Pons (tissue), 1 donor: Measurements from ENCODE around the gene D2HGDH.

ENCODE experiments used
- DNase-seq: peaks from one replicate; pipeline ENCODE4 v3.0.0-alpha.2; 2016; ENCODE audit warnings: low spot score

Gene D2HGDH

DNA sequence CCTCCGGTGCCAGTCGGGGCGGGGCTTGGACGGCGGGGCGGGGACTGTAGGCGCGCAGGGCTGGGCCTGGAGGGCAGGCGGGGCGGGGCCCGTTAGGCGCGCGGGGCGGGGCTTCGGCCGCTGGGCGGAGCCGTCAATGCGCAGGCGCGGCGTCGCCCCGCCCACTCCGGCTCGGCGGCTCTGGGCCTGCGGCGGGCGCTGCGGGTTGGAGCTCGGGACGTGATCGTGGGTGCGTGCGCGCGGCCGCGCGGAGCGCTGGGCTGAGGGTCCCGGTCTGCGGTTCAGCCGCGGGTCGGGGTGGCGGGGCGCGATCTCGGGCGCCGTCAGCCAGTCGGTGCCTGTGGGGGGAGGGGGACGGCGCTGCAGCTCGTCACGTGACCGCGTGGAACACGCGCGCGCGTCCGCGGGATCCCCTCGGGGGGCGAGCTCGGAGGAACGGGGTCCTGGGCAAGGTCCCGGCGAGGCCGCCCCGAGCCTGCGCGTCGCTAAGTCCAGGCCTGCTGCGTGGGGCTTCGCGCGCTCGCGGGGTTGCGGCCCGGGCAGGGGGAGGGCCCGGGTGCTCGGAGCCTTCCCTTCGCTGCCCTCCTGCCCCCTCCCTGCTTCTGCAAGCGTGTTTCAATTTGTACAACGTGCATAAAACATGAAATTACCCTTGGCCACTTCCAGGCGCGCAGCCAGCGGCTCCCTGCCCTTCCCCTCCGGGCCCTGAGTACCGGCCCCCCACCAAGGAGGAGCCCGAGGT is at the start of gene D2HGDH:
Gene D2HGDH (plus strand): TSS at position 164 of the 742 bp plus-strand sequence. CDS start 595 bp downstream, outside the sequence.
- DNase-seq = peak; percentile 76

GRCh38 chr2:241686324-241686649 is 48.1 kb upstream of the D2HGDH start:
- DNase-seq = no peak

GRCh38 chr2:241686650-241687425 is 47.6 kb upstream of the D2HGDH start, which contains the start of gene DTYMK:
DTYMK (minus strand) TSS chr2:241686815; CDS start chr2:241686783, 32 bp downstream.
- peak; percentile 96 for DNase-seq

GRCh38 chr2:241689306-241689705 is 45.1 kb upstream of the D2HGDH start:
- no peak for DNase-seq

- DNase-seq = no peak
These were observed 44.2 kb upstream of the D2HGDH start for GRCh38 chr2:241690202-241690717.

- no peak for DNase-seq
These were observed 42.0 kb upstream of the D2HGDH start for GRCh38 chr2:241692448-241692847.

- DNase-seq = no peak
These were observed 38.8 kb upstream of the D2HGDH start for GRCh38 chr2:241695651-241696050.

DNA sequence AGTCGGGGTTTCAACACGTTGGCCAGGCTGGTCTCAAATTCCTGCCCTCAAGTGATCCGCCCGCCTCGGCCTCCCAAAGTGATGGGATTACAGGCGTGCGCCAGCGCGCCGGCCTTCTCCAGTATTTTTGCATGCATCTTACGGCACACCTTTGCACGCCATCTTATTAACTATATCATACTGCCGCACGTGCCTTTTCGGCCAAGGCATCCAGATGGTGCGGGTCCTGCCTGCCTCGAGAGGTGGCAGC is 33.4 kb upstream of the D2HGDH start:
- DNase-seq = no peak

DNA sequence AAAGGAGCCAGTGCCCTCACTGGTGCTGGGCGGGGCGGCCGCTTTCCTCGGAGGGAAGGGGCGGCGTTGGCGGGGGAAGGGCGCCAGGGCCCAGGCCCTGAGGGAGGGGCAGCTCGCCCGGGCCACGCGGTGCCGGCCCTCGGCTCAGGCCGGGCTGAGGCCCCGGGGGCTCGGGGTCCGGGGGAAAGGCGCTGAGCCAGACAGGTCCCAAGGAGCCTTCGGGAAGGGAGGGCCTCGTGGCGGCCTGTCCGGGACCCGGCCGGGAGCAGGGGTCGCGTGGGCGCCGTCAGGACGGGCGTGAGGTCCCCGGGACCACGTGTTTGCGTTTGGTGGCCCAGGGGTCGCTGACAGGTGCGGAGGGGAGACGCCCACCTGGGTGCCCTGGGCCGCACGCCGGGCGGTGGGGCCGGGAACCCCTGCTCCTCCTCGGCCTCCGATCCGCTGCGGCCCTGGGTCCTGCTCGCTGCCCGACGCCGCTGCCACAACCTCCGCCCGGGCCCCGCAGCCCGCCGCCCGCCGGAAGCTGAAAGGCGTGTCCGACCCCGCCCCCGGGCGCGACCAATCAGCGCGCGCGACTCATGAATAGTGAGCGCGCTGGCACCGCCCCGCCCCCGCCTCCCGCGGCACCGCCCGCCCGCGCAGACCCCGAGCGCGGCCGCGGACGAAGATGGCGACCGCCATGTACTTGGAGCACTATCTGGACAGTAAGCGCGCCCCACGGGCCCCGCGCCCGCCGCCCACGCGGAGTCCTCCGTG is 32.9 kb upstream of the D2HGDH start, which contains the start of gene ING5:
Gene ING5 (plus strand): TSS at position 641 of the 756 bp plus-strand sequence. CDS start 27 bp downstream, at position 668.
- peak; percentile 80 for DNase-seq

- DNase-seq = peak; percentile 76
These were observed 32.0 kb upstream of the D2HGDH start for GRCh38 chr2:241702155-241703031.

DNA sequence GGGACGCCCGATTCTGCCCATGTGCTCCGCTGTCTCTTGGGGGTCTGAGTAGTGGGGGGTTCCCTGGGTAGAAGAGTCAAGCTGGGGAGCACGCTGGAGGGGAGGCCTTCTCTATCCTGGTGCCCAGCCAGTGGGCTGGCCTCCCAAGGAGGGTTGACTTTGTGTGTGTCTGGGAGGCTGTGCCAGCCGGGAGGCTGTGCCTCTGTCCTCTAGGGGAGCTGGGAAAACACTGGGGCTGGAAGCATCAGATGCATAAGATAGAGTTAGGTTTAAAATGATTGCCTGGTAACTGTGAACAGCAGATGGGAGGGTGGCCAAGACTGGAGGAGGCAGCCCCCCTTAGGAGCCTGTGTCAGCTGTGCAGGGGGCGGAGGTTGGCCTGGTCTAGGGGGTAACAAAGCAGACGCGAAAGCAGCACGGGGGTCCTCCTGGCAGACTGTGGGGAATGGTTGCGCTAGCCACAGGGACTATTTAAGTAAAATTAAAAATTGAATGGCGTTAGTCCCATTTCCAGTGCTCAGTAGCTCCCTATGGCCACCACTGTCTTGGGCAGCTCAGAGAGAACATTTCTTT is 31.3 kb upstream of the D2HGDH start:
- DNase-seq = peak; percentile 36

DNA sequence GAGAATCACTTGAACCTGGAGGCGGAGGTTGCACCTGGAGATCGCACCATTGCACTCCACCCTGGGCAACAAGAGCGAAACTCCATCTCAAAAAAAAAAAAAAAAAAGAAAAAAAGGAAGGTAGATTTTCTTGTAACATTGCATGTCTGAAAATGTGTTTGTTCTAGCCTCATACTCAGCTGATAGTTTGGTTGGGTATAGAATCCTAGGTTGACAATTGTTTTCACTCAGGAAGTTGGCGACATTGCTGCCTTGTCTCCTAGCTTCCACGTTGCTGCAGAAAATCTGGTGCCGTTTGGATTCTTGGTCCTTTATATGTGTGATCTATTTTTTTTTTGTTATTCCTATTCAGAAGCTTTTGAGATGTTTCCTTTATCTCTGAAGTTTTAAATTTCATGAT is 27.9 kb upstream of the D2HGDH start:
- no peak for DNase-seq

DNA sequence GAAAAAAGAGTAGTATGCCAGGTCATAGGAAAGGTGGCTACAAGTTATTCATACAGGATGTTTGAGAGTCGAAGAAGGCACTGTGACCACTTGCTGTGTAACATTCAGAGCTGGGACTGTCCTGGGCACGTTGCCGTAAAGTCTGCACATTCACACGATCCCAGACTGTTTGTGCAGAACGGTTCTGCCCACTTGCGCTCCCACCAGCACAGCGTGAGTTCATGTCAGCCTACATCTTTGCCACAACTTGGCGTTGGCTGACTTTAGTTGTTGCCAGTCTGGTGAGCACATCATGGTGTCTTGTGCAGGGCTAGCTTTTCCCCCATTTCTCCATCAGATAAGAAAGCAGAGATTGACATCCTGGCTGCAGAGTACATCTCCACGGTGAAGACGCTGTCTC is 25.6 kb upstream of the D2HGDH start:
- DNase-seq = no peak

- no peak for DNase-seq
These were observed 15.3 kb upstream of the D2HGDH start for GRCh38 chr2:241719093-241719492.

DNA sequence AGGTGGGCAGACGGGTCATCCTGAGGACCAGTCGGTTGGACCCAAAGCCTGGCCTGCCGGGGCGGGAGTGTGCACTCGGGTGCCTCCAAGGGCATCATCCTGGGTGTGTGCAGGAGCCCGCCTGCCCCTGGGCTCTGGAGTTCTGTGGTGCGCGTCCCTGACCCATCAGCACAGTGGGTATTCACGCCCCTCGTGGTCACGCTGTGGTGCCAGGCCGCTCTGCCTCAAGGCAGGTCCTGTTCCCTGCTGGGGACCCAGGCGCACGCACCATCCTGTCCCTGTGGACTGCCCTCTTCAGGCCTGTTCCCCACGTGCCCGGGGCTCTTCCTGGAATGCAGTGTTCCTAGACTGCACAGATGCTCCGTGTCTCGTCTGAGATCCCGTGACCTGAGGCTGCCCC is 14.3 kb upstream of the D2HGDH start:
- no peak for DNase-seq

DNA sequence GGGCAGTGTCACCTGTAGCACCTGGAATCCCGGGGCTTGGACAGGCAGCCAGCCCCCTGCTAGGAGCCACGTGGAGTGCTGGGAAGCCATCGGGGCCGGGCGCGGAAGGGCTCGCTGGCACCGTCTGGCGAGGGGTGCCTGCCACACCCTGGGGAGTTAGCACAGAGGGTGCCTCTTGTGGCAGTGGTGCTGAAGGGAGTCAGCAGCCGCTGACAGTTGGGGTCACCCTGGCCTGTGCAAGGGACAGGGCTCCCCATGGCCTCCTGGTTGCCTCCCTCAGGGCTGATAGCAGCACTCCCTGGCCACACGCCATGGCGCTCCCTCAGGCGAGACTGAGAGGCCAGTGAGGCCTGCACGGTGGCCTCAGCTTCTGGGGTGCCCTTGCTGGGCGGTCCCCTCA is 13.9 kb upstream of the D2HGDH start:
- DNase-seq = no peak

DNA sequence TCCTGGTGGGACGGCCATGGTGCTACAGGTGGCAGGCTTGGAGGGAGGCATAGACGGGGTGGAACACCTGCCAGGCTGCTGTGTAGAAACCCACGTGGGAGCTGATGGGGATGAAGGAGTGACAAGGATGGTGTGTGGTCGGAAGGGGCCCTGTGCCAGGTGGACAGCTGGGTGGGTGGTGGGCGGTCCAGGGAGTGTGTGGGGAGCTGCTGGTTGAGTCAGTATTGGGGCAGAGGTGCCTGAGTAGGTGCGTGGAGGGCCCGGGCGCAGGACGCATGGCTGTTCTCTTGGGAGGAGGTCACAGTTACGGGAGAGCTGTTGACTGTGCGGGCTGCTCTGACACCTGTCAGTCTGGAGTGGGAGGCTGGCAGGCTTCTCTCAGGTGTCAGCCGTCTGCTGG is 12.6 kb upstream of the D2HGDH start:
- no peak for DNase-seq

- no peak for DNase-seq
These were observed 11.5 kb upstream of the D2HGDH start for GRCh38 chr2:241722896-241723454.

DNA sequence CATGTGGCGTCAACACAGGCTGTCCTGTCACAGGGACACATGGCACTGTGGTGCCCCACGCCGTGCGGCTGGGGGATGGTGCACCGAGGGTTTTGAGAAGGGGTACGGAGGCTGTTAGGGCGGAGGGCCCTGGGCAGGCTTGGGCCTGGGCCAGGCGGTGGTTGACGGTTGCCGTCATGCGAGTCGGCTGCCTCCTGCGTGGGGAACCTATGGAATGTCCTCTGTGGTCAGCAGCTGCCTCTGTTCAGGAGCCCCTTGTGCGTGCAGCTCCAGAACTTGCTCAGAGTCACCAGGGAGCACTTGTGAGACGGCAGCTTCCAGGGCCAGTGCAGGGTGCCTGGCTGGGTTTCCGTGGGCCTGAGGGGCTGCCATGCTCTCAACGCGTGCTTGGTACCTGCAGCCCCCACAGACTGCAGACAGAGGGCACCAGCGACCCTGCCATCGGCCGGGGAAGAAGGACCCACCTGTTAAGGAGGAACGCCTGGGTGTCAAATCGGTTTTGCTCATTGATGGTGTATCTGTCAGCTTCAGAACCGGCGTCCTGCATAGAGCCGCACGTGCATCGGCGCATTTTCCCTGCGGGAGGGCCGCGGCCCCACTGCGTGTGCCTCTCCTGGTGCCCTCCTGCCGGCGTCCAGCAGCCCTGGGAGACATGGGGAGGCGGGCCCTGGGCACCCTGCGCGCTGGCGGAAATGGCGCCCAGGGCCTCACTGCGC is 10.0 kb upstream of the D2HGDH start:
- DNase-seq = no peak
